ENCODE data around the gene ATRN.

Gene ATRN

GRCh38 chr20:3551681-3552434 lies 81.0 kb downstream of the ATRN start:
- Histone ChIP-seq H3K4me1 (ENCODE audit: control insufficient read depth, insufficient read depth, low read length) (no peaks in the 10 kb centered on the region), H3K9me3 (ENCODE audit: control insufficient read depth, insufficient read depth, low read depth, low read length) (no peaks in the 10 kb centered on the region), H3K4me3 (ENCODE audit: low read depth, low read length) (no peak overlapping the region), H3K36me3 (ENCODE audit: control insufficient read depth in 2 of 2, insufficient read depth in 1 of 2, low read length in 2 of 2) (peaks cover 4 to 9% of the 10 kb centered on the region in 2 experiments; a peak in 2 of 3 replicates), H3K27ac (ENCODE audit: extremely low read depth, low read depth, low read length) (no peak overlapping the region)
- ChIA-PET POLR2A (no interaction called here), CTCF (interaction anchor here (1.3 to 3.9 kb wide), 2 partner anchors 11 to 125 kb away, joined by 4 to 26 read pairs; no protein-coding TSS in a partner anchor)
- no peak for TF ChIP-seq ZNF426 (tag by site-specific recombination; IDR thresholded peaks at IDR 0.05)
- TF ChIP-seq ZSCAN30 (tag by site-specific recombination; IDR thresholded peaks at IDR 0.05): no peak
- TF ChIP-seq ZNF629 (tag by site-specific recombination; IDR thresholded peaks at IDR 0.05): 0 out of 2 replicates have a peak, but pooled peaks have one; percentile 33

- Histone ChIP-seq H3K36me3 (ENCODE audit: control insufficient read depth in 2 of 2, insufficient read depth in 1 of 2, low read length in 2 of 2) (peaks cover 0 to 4% of the 10 kb centered on the region in 2 experiments; a peak in 2 of 3 replicates), H3K9me3 (ENCODE audit: control insufficient read depth, insufficient read depth, low read depth, low read length) (no peaks in the 10 kb centered on the region), H3K4me1 (ENCODE audit: control insufficient read depth, insufficient read depth, low read length) (no peaks in the 10 kb centered on the region), H3K4me3 (ENCODE audit: low read depth, low read length) (no peak overlapping the region), H3K27ac (ENCODE audit: extremely low read depth, low read depth, low read length) (no peak overlapping the region)
- TF ChIP-seq, protein P1, sequence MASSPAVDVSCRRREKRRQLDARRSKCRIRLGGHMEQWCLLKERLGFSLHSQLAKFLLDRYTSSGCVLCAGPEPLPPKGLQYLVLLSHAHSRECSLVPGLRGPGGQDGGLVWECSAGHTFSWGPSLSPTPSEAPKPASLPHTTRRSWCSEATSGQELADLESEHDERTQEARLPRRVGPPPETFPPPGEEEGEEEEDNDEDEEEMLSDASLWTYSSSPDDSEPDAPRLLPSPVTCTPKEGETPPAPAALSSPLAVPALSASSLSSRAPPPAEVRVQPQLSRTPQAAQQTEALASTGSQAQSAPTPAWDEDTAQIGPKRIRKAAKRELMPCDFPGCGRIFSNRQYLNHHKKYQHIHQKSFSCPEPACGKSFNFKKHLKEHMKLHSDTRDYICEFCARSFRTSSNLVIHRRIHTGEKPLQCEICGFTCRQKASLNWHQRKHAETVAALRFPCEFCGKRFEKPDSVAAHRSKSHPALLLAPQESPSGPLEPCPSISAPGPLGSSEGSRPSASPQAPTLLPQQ (tag by site-specific recombination; IDR thresholded peaks at IDR 0.05): no peak
- TF ChIP-seq ZNF544 (tag by site-specific recombination; IDR thresholded peaks at IDR 0.05): no peak
- TF ChIP-seq ZNF426 (tag by site-specific recombination; IDR thresholded peaks at IDR 0.05): no peak
- no peak for TF ChIP-seq HOXA7 (CRISPR knock-in tag; IDR thresholded peaks at IDR 0.05; ENCODE audit: borderline replicate concordance)
- no peak for TF ChIP-seq ZNF23 (tag by site-specific recombination; IDR thresholded peaks at IDR 0.05; ENCODE audit: borderline replicate concordance)
- no peak for TF ChIP-seq ZNF10 (tag by site-specific recombination; IDR thresholded peaks at IDR 0.05)
- no peak for TF ChIP-seq ZNF571 (tag by site-specific recombination; IDR thresholded peaks at IDR 0.05)
- TF ChIP-seq ZNF585B (tag by site-specific recombination; IDR thresholded peaks at IDR 0.05): no peak
- no peak for TF ChIP-seq ZNF747 (tag by site-specific recombination; IDR thresholded peaks at IDR 0.05)
- TF ChIP-seq ZBTB1 (tag by site-specific recombination; IDR thresholded peaks at IDR 0.05): no peak
- TF ChIP-seq ZNF610 (tag by site-specific recombination; IDR thresholded peaks at IDR 0.05; ENCODE audit: borderline replicate concordance): no peak
- TF ChIP-seq, protein P2, sequence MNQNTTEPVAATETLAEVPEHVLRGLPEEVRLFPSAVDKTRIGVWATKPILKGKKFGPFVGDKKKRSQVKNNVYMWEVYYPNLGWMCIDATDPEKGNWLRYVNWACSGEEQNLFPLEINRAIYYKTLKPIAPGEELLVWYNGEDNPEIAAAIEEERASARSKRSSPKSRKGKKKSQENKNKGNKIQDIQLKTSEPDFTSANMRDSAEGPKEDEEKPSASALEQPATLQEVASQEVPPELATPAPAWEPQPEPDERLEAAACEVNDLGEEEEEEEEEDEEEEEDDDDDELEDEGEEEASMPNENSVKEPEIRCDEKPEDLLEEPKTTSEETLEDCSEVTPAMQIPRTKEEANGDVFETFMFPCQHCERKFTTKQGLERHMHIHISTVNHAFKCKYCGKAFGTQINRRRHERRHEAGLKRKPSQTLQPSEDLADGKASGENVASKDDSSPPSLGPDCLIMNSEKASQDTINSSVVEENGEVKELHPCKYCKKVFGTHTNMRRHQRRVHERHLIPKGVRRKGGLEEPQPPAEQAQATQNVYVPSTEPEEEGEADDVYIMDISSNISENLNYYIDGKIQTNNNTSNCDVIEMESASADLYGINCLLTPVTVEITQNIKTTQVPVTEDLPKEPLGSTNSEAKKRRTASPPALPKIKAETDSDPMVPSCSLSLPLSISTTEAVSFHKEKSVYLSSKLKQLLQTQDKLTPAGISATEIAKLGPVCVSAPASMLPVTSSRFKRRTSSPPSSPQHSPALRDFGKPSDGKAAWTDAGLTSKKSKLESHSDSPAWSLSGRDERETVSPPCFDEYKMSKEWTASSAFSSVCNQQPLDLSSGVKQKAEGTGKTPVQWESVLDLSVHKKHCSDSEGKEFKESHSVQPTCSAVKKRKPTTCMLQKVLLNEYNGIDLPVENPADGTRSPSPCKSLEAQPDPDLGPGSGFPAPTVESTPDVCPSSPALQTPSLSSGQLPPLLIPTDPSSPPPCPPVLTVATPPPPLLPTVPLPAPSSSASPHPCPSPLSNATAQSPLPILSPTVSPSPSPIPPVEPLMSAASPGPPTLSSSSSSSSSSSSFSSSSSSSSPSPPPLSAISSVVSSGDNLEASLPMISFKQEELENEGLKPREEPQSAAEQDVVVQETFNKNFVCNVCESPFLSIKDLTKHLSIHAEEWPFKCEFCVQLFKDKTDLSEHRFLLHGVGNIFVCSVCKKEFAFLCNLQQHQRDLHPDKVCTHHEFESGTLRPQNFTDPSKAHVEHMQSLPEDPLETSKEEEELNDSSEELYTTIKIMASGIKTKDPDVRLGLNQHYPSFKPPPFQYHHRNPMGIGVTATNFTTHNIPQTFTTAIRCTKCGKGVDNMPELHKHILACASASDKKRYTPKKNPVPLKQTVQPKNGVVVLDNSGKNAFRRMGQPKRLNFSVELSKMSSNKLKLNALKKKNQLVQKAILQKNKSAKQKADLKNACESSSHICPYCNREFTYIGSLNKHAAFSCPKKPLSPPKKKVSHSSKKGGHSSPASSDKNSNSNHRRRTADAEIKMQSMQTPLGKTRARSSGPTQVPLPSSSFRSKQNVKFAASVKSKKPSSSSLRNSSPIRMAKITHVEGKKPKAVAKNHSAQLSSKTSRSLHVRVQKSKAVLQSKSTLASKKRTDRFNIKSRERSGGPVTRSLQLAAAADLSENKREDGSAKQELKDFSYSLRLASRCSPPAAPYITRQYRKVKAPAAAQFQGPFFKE (tag by site-specific recombination; IDR thresholded peaks at IDR 0.05; ENCODE audit: borderline replicate concordance): no peak
- TF ChIP-seq ZBTB21 (tag by site-specific recombination; IDR thresholded peaks at IDR 0.05): no peak
- no peak for TF ChIP-seq ZNF140 (tag by site-specific recombination; IDR thresholded peaks at IDR 0.05)
- TF ChIP-seq KLF7 (tag by site-specific recombination; IDR thresholded peaks at IDR 0.05; ENCODE audit: borderline replicate concordance): no peak
- no peak for TF ChIP-seq ZNF677 (tag by site-specific recombination; IDR thresholded peaks at IDR 0.05)
- no peak for TF ChIP-seq ZNF174 (tag by site-specific recombination; IDR thresholded peaks at IDR 0.05)
- ChIA-PET CTCF (interaction anchor here (3.9 kb wide), 1 partner anchor 10 kb away, joined by 26 read pairs; no protein-coding TSS in a partner anchor), POLR2A (no interaction called here)
Measured at GRCh38 chr20:3553663-3554062, 82.8 kb downstream of the ATRN start.
